Muscle layer of colon (tissue), 2 donors: ENCODE data around the gene CIITA.
"Not testable (repeated sequence)": the region's sequence is repeated elsewhere in the genome, so short reads cannot be mapped to it uniquely, and the experiment has no call there.

Source experiments
- H3K27ac ChIP-seq: one replicate; pipeline ENCODE4 v1.7.0; 2013; ENCODE audit warnings: low read depth, mild to moderate bottlenecking, low read length, moderate library complexity
- H3K27me3 ChIP-seq, 2 donors: one replicate each; pipeline ENCODE4 v1.7.0; 2013; ENCODE audit warnings: low read length in 2 of 2, mild to moderate bottlenecking in 2 of 2; ENCODE audit not compliant: insufficient read depth in 2 of 2, control insufficient read depth in 1 of 2
- H3K36me3 ChIP-seq: one replicate; pipeline ENCODE4 v1.7.0; 2013; ENCODE audit warnings: mild to moderate bottlenecking, low read length; ENCODE audit not compliant: insufficient read depth
- H3K4me1 ChIP-seq: one replicate; pipeline ENCODE4 v1.7.0; 2013; ENCODE audit warnings: mild to moderate bottlenecking, low read length; ENCODE audit not compliant: insufficient read depth
- H3K4me3 ChIP-seq, 2 donors: one replicate each; pipeline ENCODE4 v1.7.0; 2013; ENCODE audit warnings: low read length in 2 of 2, low read depth in 1 of 2, mild to moderate bottlenecking in 1 of 2, moderate library complexity in 1 of 2
- H3K9ac ChIP-seq: one replicate; pipeline ENCODE4 v1.7.0; 2013; ENCODE audit warnings: low read length
- H3K9me3 ChIP-seq: one replicate; pipeline ENCODE4 v1.7.0; 2013; ENCODE audit warnings: mild to moderate bottlenecking, low read length
- donor health status: abdominal sarcoma.
- donor health status: Adenocarcinoma of cecum.

The CIITA gene

GRCh38 chr16:10926094-10926493 lies 49.1 kb downstream of the CIITA start:
- no peak overlapping the region for H3K27ac ChIP-seq
- H3K4me1 ChIP-seq = peaks cover 28% of the 10 kb centered on the region

GRCh38 chr16:10926867-10927266 lies 49.9 kb downstream of the CIITA start:
- H3K4me3 ChIP-seq = no peak overlapping the region
- H3K9ac ChIP-seq = no peak overlapping the region
- no peak overlapping the region for H3K27ac ChIP-seq
- H3K4me1 ChIP-seq = peaks cover 23% of the 10 kb centered on the region
- H3K27me3 ChIP-seq = no peaks in the 10 kb centered on the region
- H3K36me3 ChIP-seq = peaks cover 22% of the 10 kb centered on the region
- no peaks in the 10 kb centered on the region for H3K9me3 ChIP-seq

More at GRCh38 chr16:10926094-10926493, 49.1 kb downstream of the CIITA start:
- Histone ChIP-seq H3K9me3 (no peaks in the 10 kb centered on the region), H3K27me3 (no peaks in the 10 kb centered on the region), H3K9ac (no peak overlapping the region), H3K36me3 (peaks cover 22% of the 10 kb centered on the region), H3K4me3 (no peak overlapping the region)

- peaks cover 26% of the 10 kb centered on the region for H3K36me3 ChIP-seq
- H3K4me3 ChIP-seq = no peak overlapping the region
- peaks cover 16% of the 10 kb centered on the region for H3K4me1 ChIP-seq
- no peak overlapping the region for H3K27ac ChIP-seq
- no peaks in the 10 kb centered on the region for H3K27me3 ChIP-seq
- no peaks in the 10 kb centered on the region for H3K9me3 ChIP-seq
- no peak overlapping the region for H3K9ac ChIP-seq
Measured at GRCh38 chr16:10927497-10928112, 50.6 kb downstream of the CIITA start.

- H3K4me1 ChIP-seq = peaks cover 12% of the 10 kb centered on the region
- H3K27me3 ChIP-seq = not testable (repeated sequence)
- peaks cover 26% of the 10 kb centered on the region for H3K36me3 ChIP-seq
Measured at GRCh38 chr16:10929097-10929496, 52.1 kb downstream of the CIITA start.

GRCh38 chr16:10929853-10930754 lies 53.1 kb downstream of the CIITA start:
- Histone ChIP-seq H3K4me1 (peaks cover 12% of the 10 kb centered on the region), H3K36me3 (peaks cover 22% of the 10 kb centered on the region), H3K4me3 (no peak overlapping the region), H3K9me3 (no peaks in the 10 kb centered on the region), H3K27ac (no peak overlapping the region), H3K9ac (no peak overlapping the region), H3K27me3 (no peaks in the 10 kb centered on the region)

More at GRCh38 chr16:10929097-10929496, 52.1 kb downstream of the CIITA start:
- not testable (repeated sequence) for H3K4me3 ChIP-seq, H3K27ac ChIP-seq, H3K9me3 ChIP-seq, H3K9ac ChIP-seq

GRCh38 chr16:10930755-10931093 lies 53.7 kb downstream of the CIITA start:
- peaks cover 22% of the 10 kb centered on the region for H3K36me3 ChIP-seq

GRCh38 chr16:10931134-10931533 lies 54.1 kb downstream of the CIITA start:
- H3K9ac ChIP-seq = no peak overlapping the region
- peaks cover 24% of the 10 kb centered on the region for H3K36me3 ChIP-seq
- no peak overlapping the region for H3K4me3 ChIP-seq
- H3K9me3 ChIP-seq = no peaks in the 10 kb centered on the region
- no peaks in the 10 kb centered on the region for H3K27me3 ChIP-seq
- H3K4me1 ChIP-seq = peaks cover 21% of the 10 kb centered on the region
- H3K27ac ChIP-seq = no peak overlapping the region

More at GRCh38 chr16:10930755-10931093, 53.7 kb downstream of the CIITA start:
- no peaks in the 10 kb centered on the region for H3K27me3 ChIP-seq
- no peaks in the 10 kb centered on the region for H3K9me3 ChIP-seq
- H3K4me3 ChIP-seq = no peak overlapping the region
- H3K4me1 ChIP-seq = peaks cover 17% of the 10 kb centered on the region
- no peak overlapping the region for H3K27ac ChIP-seq
- H3K9ac ChIP-seq = no peak overlapping the region

GRCh38 chr16:10931977-10932632 lies 55.1 kb downstream of the CIITA start:
- Histone ChIP-seq H3K27me3 (no peaks in the 10 kb centered on the region), H3K9me3 (no peaks in the 10 kb centered on the region), H3K4me3 (no peak overlapping the region), H3K36me3 (peaks cover 25% of the 10 kb centered on the region), H3K9ac (no peak overlapping the region), H3K27ac (no peak overlapping the region), H3K4me1 (peaks cover 31% of the 10 kb centered on the region)

GRCh38 chr16:10932959-10933710 lies 56.1 kb downstream of the CIITA start:
- H3K27me3 ChIP-seq = no peaks in the 10 kb centered on the region
- H3K27ac ChIP-seq = no peak overlapping the region
- peaks cover 15% of the 10 kb centered on the region for H3K36me3 ChIP-seq
- no peak overlapping the region for H3K4me3 ChIP-seq
- H3K9me3 ChIP-seq = no peaks in the 10 kb centered on the region
- H3K4me1 ChIP-seq = peaks cover 41% of the 10 kb centered on the region
- no peak overlapping the region for H3K9ac ChIP-seq

GRCh38 chr16:10933865-10934264 lies 56.9 kb downstream of the CIITA start:
- H3K4me1 ChIP-seq = peaks cover 48% of the 10 kb centered on the region
- H3K9ac ChIP-seq = no peak overlapping the region
- no peak overlapping the region for H3K4me3 ChIP-seq
- H3K27ac ChIP-seq = no peak overlapping the region
- H3K27me3 ChIP-seq = no peaks in the 10 kb centered on the region
- peaks cover 8% of the 10 kb centered on the region for H3K36me3 ChIP-seq
- H3K9me3 ChIP-seq = no peaks in the 10 kb centered on the region
